Measurements from ENCODE around the gene CHRM4.

Gene CHRM4

GRCh38 chr11:46387919-46388618 lies 3.5 kb downstream of the CHRM4 start:
- no peak for TF ChIP-seq CTCF (IDR thresholded peaks at IDR 0.05; ENCODE audit: low read depth, low read length, missing control alignments)
- no peak for DNase-seq (ENCODE audit: low read depth)
- no peak overlapping the region for H3K4me3 ChIP-seq (ENCODE audit: low read depth, low read length)

GRCh38 chr11:46387456-46387855 lies 4.1 kb downstream of the CHRM4 start:
- no peak overlapping the region for H3K4me3 ChIP-seq (ENCODE audit: low read depth, low read length)
- no peak for DNase-seq (ENCODE audit: low read depth)
- TF ChIP-seq CTCF (IDR thresholded peaks at IDR 0.05; ENCODE audit: low read depth, low read length, missing control alignments) = no peak

GRCh38 chr11:46386674-46387073 lies 4.9 kb downstream of the CHRM4 start:
- H3K4me3 ChIP-seq (ENCODE audit: low read depth, low read length) = no peak overlapping the region
- no peak for DNase-seq (ENCODE audit: low read depth)
- TF ChIP-seq CTCF (IDR thresholded peaks at IDR 0.05; ENCODE audit: low read depth, low read length, missing control alignments) = no peak

- TF ChIP-seq CTCF (IDR thresholded peaks at IDR 0.05; ENCODE audit: low read depth, low read length, missing control alignments) = no peak
- no peak overlapping the region for H3K4me3 ChIP-seq (ENCODE audit: low read depth, low read length)
- no peak for DNase-seq (ENCODE audit: low read depth)
Measured at GRCh38 chr11:46386005-46386578, 5.5 kb downstream of the CHRM4 start.

GRCh38 chr11:46385169-46386004 lies 6.2 kb downstream of the CHRM4 start:
- no peak for TF ChIP-seq CTCF (IDR thresholded peaks at IDR 0.05; ENCODE audit: low read depth, low read length, missing control alignments)
- no peak for DNase-seq (ENCODE audit: low read depth)
- no peak overlapping the region for H3K4me3 ChIP-seq (ENCODE audit: low read depth, low read length)

- no peak overlapping the region for H3K4me3 ChIP-seq (ENCODE audit: low read depth, low read length)
- no peak for TF ChIP-seq CTCF (IDR thresholded peaks at IDR 0.05; ENCODE audit: low read depth, low read length, missing control alignments)
- no peak for DNase-seq (ENCODE audit: low read depth)
Measured at GRCh38 chr11:46383974-46384701, 7.4 kb downstream of the CHRM4 start.
